K562 (cell line): ENCODE results near the gene KRTAP25-1. TPM values are rescaled to one million over a fixed set of nuclear protein-coding genes. Genes with fewer than 3 reads are reported as not detected.

ENCODE experiments used
- ATAC-seq: fragments of 200-7000 bp; cut with Tn5 transposase; 3 replicates; pipeline ENCODE4 v1.9.1; 2020; ENCODE audit warnings: moderate library complexity
- BruUV-seq: library from RNA; stranded (reverse); fragments of 400-500 nt; replicated peaks from 2 replicates; lab custom pipeline; 2021; lab: Mats Ljungman, UMichigan
- CTCF ChIA-PET: fragments of 300-600 bp; formaldehyde crosslinking; extraction: SDS; loops from one replicate; lab custom pipeline; 2021; ENCODE audit warnings: low intra/inter-chr PET ratio; lab: Yijun Ruan, JAX
- POLR2A ChIA-PET: fragments of 300-600, 350-650 bp; sonication (Branson Sonifier 250); formaldehyde crosslinking; extraction: SDS; loops from one replicate; lab custom pipeline; 2021; ENCODE audit warnings: antibody characterized with exemption, inconsistent platforms; lab: Yijun Ruan, JAX
- DNase-seq, 4 experiments: peaks; one replicate each; pipeline versions ENCODE4 v3.0.0 to v3.0.0-alpha.2; 2011 to 2018; ENCODE audit warnings: low spot score in 3 of 4, mixed read lengths in 3 of 4; ENCODE audit errors: extremely low read depth in 1 of 4
- FAIRE-seq: peaks from 2 replicates; lab custom pipeline; 2011; peaks lifted over from hg19 to GRCh38; lab: Jason Lieb, UNC
- H2AFZ ChIP-seq: 2 replicates; pipeline ENCODE4 v1.6.0; 2011; ENCODE audit warnings: low read depth, low read length, control low read depth, inconsistent platforms
- H3K27ac ChIP-seq: fragments of 200-600 bp; 3 replicates; pipeline ENCODE4 v1.8.0; 2011; ENCODE audit warnings: low read depth, mild to moderate bottlenecking, control low read depth, inconsistent platforms, low read length, moderate library complexity, mixed read lengths; ENCODE audit errors: extremely low read depth
- H3K27me3 ChIP-seq, 2 experiments: fragments of 300-600 bp in 1 of 2; 2 replicates in 1 of 2; 3 replicates in 1 of 2; pipeline versions ENCODE4 v1.6.0 to v1.8.0; 2011; ENCODE audit warnings: inconsistent platforms in 2 of 2, low read length in 2 of 2, mild to moderate bottlenecking in 1 of 2, mixed read lengths in 1 of 2, moderate library complexity in 1 of 2; ENCODE audit not compliant: control insufficient read depth in 2 of 2, insufficient read depth in 2 of 2
- H3K36me3 ChIP-seq: fragments of 300-600 bp; 3 replicates; pipeline ENCODE4 v1.8.0; 2011; ENCODE audit warnings: mild to moderate bottlenecking, low read length, inconsistent platforms; ENCODE audit not compliant: control insufficient read depth, insufficient read depth
- H3K4me1 ChIP-seq, 2 experiments: fragments of 200-600 bp in 1 of 2; replicated peaks in 1 of 2; 2 replicates in 1 of 2; 3 replicates in 1 of 2; pipeline versions ENCODE4 v1.5.1 to v1.8.0; 2011; ENCODE audit warnings: inconsistent platforms in 2 of 2, low read length in 2 of 2, mild to moderate bottlenecking in 1 of 2, mixed read lengths in 1 of 2, moderate library complexity in 1 of 2; ENCODE audit not compliant: control insufficient read depth in 2 of 2, insufficient read depth in 2 of 2
- H3K4me2 ChIP-seq: 2 replicates; pipeline ENCODE4 v1.6.1; 2011; ENCODE audit warnings: low read length, control low read depth, inconsistent platforms, mixed read lengths; ENCODE audit not compliant: insufficient read depth
- H3K4me3 ChIP-seq: fragments of 200-600 bp; sonication (generic), shearing (Covaris generic); 2 replicates; pipeline ENCODE4 v1.5.1; 2016; ENCODE audit warnings: control low read depth, inconsistent platforms
- H3K79me2 ChIP-seq: fragments of 200-600 bp; 3 replicates; pipeline ENCODE4 v1.8.0; 2011; ENCODE audit warnings: low read length, inconsistent platforms; ENCODE audit not compliant: control insufficient read depth, insufficient read depth
- H3K9ac ChIP-seq, 2 experiments: 2 replicates each; pipeline versions ENCODE4 v1.6.0 to v1.6.1; 2011; ENCODE audit warnings: low read depth in 2 of 2, low read length in 2 of 2, control low read depth in 1 of 2, inconsistent platforms in 1 of 2, mild to moderate bottlenecking in 1 of 2, mixed read lengths in 1 of 2; ENCODE audit not compliant: insufficient read depth in 1 of 2
- H3K9me1 ChIP-seq: one replicate; pipeline ENCODE4 v1.6.0; 2011; ENCODE audit warnings: inconsistent platforms, mild to moderate bottlenecking, low read length, moderate library complexity; ENCODE audit not compliant: control insufficient read depth, insufficient read depth
- H3K9me3 ChIP-seq: replicated peaks from 2 replicates; pipeline ENCODE4 v1.5.1; 2011; ENCODE audit warnings: low read depth, low read length, inconsistent platforms; ENCODE audit not compliant: control insufficient read depth, insufficient read depth
- H4K20me1 ChIP-seq: replicated peaks from 2 replicates; pipeline ENCODE4 v1.6.1; 2011; ENCODE audit warnings: low read length, inconsistent platforms, mixed read lengths; ENCODE audit not compliant: control insufficient read depth, insufficient read depth
- BRD9 ChIP-seq: fragments of 450-650 bp; IDR thresholded peaks from 2 replicates; pipeline ENCODE4 v1.6.1; 2018; ENCODE audit warnings: low read depth; ENCODE audit not compliant: partially characterized antibody
- KDM5B ChIP-seq: fragments of 200-600 bp; sonication (generic); IDR thresholded peaks from 2 replicates; pipeline ENCODE4 v1.6.1; 2012; ENCODE audit warnings: low read depth, mild to moderate bottlenecking, moderate library complexity, low read length, control low read depth, inconsistent platforms; ENCODE audit not compliant: insufficient replicate concordance
- MYBL2 ChIP-seq, 2 experiments: fragments of 450-650 bp in 1 of 2; sonication (generic) in 1 of 2; formaldehyde crosslinking in 1 of 2; IDR thresholded peaks; 2 replicates each; pipeline versions ENCODE4 v1.6.1 to v1.8.1; 2017 to 2022; ENCODE audit warnings: borderline replicate concordance in 1 of 2, inconsistent platforms in 1 of 2, low read depth in 1 of 2, mild to moderate bottlenecking in 1 of 2, missing genetic modification reagents in 1 of 2, moderate library complexity in 1 of 2
- NFE2L1 ChIP-seq: fragments of 450-650 bp; IDR thresholded peaks from 2 replicates; pipeline ENCODE4 v1.6.1; 2016; ENCODE audit warnings: missing genetic modification characterization, low read depth, mild to moderate bottlenecking, missing compliant biosample characterization, moderate library complexity, borderline replicate concordance
- PTTG1 ChIP-seq: fragments of 450-650 bp; IDR thresholded peaks from 2 replicates; pipeline ENCODE4 v1.6.1; 2016; ENCODE audit warnings: low read depth, mild to moderate bottlenecking, missing genetic modification characterization, missing compliant biosample characterization
- RBM39 ChIP-seq: fragments of 200-400 bp; formaldehyde crosslinking; optimal IDR thresholded peaks from 2 replicates; pipeline ENCODE3; 2018; ENCODE audit warnings: low read depth, low read length
- ZC3H8 ChIP-seq: fragments of 450-650 bp; IDR thresholded peaks from 2 replicates; pipeline ENCODE4 v1.6.1; 2017
- WGBS: fragments of 100-300 bp; shearing (Covaris generic); methylation state at CpG from one replicate; pipeline ENCODE4 v1.1.6; 2016; ENCODE audit warnings: low coverage, mixed read lengths; ENCODE audit not compliant: insufficient coverage; ENCODE audit errors: missing lambda C conversion rate; 5-methylcytosine and 5-hydroxymethylcytosine counted together
- in situ Hi-C: fragments of 300-500 bp; cut with MboI; formaldehyde crosslinking; loops from 4 replicates; pipeline ENCODE4 v1.15.0; 2018; ENCODE audit warnings: inconsistent platforms, mixed read lengths
- intact Hi-C: fragments of 100-400 bp; cut with micrococcal nuclease; formaldehyde crosslinking; loops from 2 replicates; pipeline ENCODE4 v1.14.2; 2022
- polyA plus RNA-seq, 8 experiments: library from polyadenylated mRNA; depleted of rRNA in 4 of 8; stranded (reverse) in 5 of 8; unstranded in 3 of 8; fragments of >200 nt; fragmentation: Nextera tagmentation in 2 of 8; fragmentation: Illumina TruSeq in 1 of 8; extraction: Ambion mirVana in 2 of 8; extraction: Trizol in 1 of 8; gene quantifications; 2 replicates each; pipeline versions ENCODE4 v1.2.1 to v1.2.3, GENCODE V29; 2011 to 2014; ENCODE audit warnings: inconsistent platforms in 1 of 8, missing spikeins in 1 of 8
- total RNA-seq, 7 experiments: library from RNA; depleted of rRNA in 6 of 7; stranded (reverse); fragments of >200 nt in 6 of 7; fragmentation: Illumina TruSeq in 2 of 7; extraction: Trizol in 2 of 7; gene quantifications; 2 replicates each; pipeline versions ENCODE4 v1.2.1 to v1.2.3, GENCODE V29; 2011 to 2021; ENCODE audit warnings: low replicate concordance in 1 of 7
- TF ChIP-seq, protein P1 (sequence below): fragments of 150-350 bp; conservative IDR thresholded peaks from 2 replicates; pipeline ENCODE4 v1.6.1; 2014; ENCODE audit warnings: low read length
- TF ChIP-seq, protein P2 (sequence below): fragments of 450-650 bp; IDR thresholded peaks from 2 replicates; pipeline ENCODE4 v1.6.1; 2017; ENCODE audit warnings: antibody characterized with exemption

The KRTAP25-1 gene
- total and polyA plus RNA-seq, 9 of the 15 experiments (the other 6 are each of a cell fraction or from before 2014, with no cell fraction given): not detected

- TF ChIP-seq PTTG1 (tag): no peak
Observed at GRCh38 chr21:30332681-30333080, 43.4 kb upstream of the KRTAP25-1 start (continued).

DNA sequence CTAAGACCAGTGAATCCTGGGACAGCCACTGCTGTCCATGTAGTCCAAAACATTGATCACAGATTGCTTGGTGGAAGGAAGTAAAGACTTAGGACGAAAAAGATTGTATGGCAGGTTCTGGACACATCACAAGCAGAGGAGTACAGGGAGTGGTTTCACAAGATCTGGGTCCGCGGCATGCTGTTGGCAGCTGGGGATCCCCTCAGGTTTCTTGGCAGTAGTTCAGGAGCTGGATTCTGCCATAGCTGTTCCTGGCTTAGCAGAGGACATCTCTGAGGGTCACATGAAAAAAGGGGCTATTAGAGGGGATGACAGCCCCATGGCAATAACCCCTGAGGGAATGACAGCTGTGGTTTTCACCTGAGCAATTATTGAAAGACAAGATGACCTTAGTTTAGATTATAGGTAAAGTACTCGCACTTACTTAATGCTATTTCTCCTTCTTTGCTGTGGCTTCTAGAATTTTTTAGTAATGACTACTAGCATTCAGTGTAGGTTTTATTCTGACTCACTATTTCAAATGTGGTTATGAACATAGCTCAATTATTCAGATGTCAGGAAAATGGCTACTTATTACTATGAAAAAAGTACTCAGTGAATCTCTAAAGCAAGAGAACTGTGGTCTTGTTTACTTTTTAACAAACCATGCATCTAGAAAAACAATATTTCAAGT lies 40.0 kb upstream of the KRTAP25-1 start:
- Histone ChIP-seq H3K27me3 (no peaks in the 10 kb centered on the region), H3K9me3 (no peaks in the 10 kb centered on the region), H3K9ac (no peak overlapping the region), H3K4me1 (no peaks in the 10 kb centered on the region), H3K4me2 (no peak overlapping the region), H3K36me3 (no peaks in the 10 kb centered on the region), H3K27ac (no peak overlapping the region), H2AFZ (no peak overlapping the region), H3K79me2 (no peaks in the 10 kb centered on the region), H3K9me1 (no peaks in the 10 kb centered on the region), H4K20me1 (no peaks in the 10 kb centered on the region), H3K4me3 (no peak overlapping the region)
- no TSS peak for BruUV-seq
- intact Hi-C loops (no loop called here), in situ Hi-C loops (no loop called here)
- ChIA-PET CTCF (no interaction called here), POLR2A (no interaction called here)
- FAIRE-seq (no peak), ATAC-seq (no peak), DNase-seq (no peak)
- 0% methylated on average over 4 of the region's 4 CpGs for WGBS
- TF ChIP-seq, protein P1, sequence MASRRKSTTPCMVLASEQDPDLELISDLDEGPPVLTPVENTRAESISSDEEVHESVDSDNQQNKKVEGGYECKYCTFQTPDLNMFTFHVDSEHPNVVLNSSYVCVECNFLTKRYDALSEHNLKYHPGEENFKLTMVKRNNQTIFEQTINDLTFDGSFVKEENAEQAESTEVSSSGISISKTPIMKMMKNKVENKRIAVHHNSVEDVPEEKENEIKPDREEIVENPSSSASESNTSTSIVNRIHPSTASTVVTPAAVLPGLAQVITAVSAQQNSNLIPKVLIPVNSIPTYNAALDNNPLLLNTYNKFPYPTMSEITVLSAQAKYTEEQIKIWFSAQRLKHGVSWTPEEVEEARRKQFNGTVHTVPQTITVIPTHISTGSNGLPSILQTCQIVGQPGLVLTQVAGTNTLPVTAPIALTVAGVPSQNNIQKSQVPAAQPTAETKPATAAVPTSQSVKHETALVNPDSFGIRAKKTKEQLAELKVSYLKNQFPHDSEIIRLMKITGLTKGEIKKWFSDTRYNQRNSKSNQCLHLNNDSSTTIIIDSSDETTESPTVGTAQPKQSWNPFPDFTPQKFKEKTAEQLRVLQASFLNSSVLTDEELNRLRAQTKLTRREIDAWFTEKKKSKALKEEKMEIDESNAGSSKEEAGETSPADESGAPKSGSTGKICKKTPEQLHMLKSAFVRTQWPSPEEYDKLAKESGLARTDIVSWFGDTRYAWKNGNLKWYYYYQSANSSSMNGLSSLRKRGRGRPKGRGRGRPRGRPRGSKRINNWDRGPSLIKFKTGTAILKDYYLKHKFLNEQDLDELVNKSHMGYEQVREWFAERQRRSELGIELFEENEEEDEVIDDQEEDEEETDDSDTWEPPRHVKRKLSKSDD: no peak
- TF ChIP-seq RBM39 (no peak), MYBL2 (IDR thresholded peaks at IDR 0.05; ENCODE audit: low read depth) (no peak), MYBL2 (CRISPR knock-in tag; IDR thresholded peaks at IDR 0.05; ENCODE audit: borderline replicate concordance) (no peak), ZC3H8 (no peak), KDM5B (no peak), NFE2L1 (tag) (no peak), BRD9 (no peak)
- TF ChIP-seq, protein P2, sequence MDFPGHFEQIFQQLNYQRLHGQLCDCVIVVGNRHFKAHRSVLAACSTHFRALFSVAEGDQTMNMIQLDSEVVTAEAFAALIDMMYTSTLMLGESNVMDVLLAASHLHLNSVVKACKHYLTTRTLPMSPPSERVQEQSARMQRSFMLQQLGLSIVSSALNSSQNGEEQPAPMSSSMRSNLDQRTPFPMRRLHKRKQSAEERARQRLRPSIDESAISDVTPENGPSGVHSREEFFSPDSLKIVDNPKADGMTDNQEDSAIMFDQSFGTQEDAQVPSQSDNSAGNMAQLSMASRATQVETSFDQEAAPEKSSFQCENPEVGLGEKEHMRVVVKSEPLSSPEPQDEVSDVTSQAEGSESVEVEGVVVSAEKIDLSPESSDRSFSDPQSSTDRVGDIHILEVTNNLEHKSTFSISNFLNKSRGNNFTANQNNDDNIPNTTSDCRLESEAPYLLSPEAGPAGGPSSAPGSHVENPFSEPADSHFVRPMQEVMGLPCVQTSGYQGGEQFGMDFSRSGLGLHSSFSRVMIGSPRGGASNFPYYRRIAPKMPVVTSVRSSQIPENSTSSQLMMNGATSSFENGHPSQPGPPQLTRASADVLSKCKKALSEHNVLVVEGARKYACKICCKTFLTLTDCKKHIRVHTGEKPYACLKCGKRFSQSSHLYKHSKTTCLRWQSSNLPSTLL: no peak
